ENCODE measurements around the gene TKT. TPM values are rescaled to one million over a fixed set of nuclear protein-coding genes. Genes with fewer than 3 reads are reported as not detected.

Gene TKT
- total RNA-seq, 4 donors from 2014 or later = 130 to 171 (median 145) TPM

DNA sequence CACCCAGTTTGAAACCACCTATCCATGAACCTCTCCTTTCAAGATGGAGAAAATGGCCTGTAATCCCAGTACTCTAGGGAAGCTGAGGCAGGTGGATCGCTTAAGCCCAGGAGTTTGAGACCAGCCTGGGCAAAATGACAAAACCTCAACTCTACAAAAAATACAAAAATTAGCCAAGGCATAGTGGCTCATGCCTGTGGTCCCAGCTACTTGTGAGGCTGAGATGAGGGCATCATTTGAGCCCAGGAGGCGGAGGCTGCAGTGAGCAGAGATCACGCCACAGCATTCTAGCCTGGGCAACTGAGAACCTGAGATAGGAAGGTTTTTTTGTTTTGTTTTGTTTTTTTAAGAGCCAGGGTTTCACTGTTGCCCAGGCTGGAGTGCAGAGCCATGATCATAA is 5.4 kb downstream of the TKT start:
- Histone ChIP-seq H3K27ac (peak overlapping the region in 1 of 4 donors; percentile 65), H3K4me3 (no peak overlapping the region), H3K4me1 (peaks cover 0 to 46% (median 23%) of the 10 kb centered on the region in 4 donors), H3K9me3 (no peaks in the 10 kb centered on the region), H3K36me3 (no peaks in the 10 kb centered on the region), H3K27me3 (no peaks in the 10 kb centered on the region)
- TF ChIP-seq POLR2A (IDR thresholded peaks at IDR 0.05) = no peak
- TF ChIP-seq, protein P1, sequence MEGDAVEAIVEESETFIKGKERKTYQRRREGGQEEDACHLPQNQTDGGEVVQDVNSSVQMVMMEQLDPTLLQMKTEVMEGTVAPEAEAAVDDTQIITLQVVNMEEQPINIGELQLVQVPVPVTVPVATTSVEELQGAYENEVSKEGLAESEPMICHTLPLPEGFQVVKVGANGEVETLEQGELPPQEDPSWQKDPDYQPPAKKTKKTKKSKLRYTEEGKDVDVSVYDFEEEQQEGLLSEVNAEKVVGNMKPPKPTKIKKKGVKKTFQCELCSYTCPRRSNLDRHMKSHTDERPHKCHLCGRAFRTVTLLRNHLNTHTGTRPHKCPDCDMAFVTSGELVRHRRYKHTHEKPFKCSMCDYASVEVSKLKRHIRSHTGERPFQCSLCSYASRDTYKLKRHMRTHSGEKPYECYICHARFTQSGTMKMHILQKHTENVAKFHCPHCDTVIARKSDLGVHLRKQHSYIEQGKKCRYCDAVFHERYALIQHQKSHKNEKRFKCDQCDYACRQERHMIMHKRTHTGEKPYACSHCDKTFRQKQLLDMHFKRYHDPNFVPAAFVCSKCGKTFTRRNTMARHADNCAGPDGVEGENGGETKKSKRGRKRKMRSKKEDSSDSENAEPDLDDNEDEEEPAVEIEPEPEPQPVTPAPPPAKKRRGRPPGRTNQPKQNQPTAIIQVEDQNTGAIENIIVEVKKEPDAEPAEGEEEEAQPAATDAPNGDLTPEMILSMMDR (IDR thresholded peaks at IDR 0.05) = no peak
- no peak for DNase-seq

DNA sequence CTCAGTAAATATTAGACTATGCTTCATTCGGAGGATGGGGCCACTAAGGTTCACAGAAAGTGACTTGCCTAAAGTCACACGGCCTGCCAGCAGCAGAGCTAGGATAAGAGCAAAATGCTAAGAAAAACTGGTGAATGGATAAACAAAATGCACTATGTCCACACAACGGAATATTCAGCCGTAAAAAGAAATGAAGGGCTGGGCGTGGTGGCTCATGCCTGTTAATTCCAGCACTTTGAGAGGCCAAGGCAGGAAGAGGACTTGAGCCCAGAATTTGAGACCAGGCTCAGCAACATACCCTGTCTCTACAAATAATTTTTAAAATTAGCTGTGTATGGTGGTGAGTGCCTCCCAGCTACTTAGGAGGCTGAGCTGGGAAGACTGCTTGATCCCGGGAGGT is 7.7 kb downstream of the TKT start:
- no peak for DNase-seq
- no peak overlapping the region for H3K27ac ChIP-seq
- H3K9me3 ChIP-seq = no peaks in the 10 kb centered on the region
- peaks cover 0 to 47% (median 16%) of the 10 kb centered on the region in 4 donors for H3K4me1 ChIP-seq
- TF ChIP-seq POLR2A (IDR thresholded peaks at IDR 0.05) = no peak
- TF ChIP-seq, protein P1 (IDR thresholded peaks at IDR 0.05) = no peak
- H3K27me3 ChIP-seq = no peaks in the 10 kb centered on the region
- H3K36me3 ChIP-seq = no peaks in the 10 kb centered on the region
- H3K4me3 ChIP-seq = no peak overlapping the region

DNA sequence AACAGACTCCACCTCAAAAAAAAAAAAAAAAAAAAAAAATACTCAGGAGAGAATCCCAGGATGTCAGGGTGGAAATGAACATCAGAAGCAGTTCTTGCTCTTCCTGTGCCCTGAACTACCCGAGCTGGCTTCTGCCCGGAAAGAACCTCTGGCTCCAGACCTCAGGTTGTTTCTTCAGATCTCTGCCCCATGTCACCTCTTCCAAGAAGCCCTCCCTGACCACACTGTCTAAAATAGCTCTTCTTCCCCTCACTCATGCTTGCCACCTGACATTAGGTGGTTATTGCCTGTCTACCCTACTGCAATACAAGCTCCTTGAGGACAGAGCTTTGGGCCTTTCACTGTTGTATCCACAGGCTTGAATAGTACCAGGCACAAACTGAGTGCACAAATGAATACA is 8.2 kb downstream of the TKT start:
- H3K4me3 ChIP-seq = no peak overlapping the region
- H3K9me3 ChIP-seq = no peaks in the 10 kb centered on the region
- peaks cover 0 to 51% (median 16%) of the 10 kb centered on the region in 4 donors for H3K4me1 ChIP-seq
- no peak overlapping the region for H3K27ac ChIP-seq
- no peaks in the 10 kb centered on the region for H3K27me3 ChIP-seq
- TF ChIP-seq, protein P1 (IDR thresholded peaks at IDR 0.05) = no peak
- TF ChIP-seq POLR2A (IDR thresholded peaks at IDR 0.05) = no peak
- H3K36me3 ChIP-seq = no peaks in the 10 kb centered on the region
- DNase-seq = no peak

DNA sequence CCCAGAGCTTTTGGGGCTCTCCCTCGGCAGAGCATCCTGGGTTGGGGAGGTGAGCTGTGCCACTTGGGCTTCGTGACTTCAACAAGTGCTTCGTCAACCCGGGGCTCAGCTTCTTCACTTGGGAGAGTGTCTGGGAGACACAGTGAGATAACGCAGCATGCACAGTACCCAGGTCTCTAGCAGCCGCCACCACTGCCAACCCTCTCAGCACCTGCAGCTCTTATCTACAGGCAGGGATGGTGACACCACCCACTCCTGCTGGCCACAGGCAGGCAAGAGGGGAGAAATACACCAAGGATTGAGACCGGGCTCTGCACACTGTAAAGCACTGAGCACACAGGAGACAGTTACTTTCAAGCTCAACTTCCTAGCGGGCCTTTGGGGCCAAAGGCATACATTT is 11.6 kb downstream of the TKT start:
- DNase-seq = no peak
- H3K27me3 ChIP-seq = no peaks in the 10 kb centered on the region
- no peak overlapping the region for H3K4me3 ChIP-seq
- TF ChIP-seq, protein P1 (IDR thresholded peaks at IDR 0.05) = no peak
- no peak for TF ChIP-seq POLR2A (IDR thresholded peaks at IDR 0.05)
- H3K4me1 ChIP-seq = peaks cover 0 to 30% (median 4%) of the 10 kb centered on the region in 4 donors
- no peak overlapping the region for H3K27ac ChIP-seq
- peaks cover 0 to 29% (median 0%) of the 10 kb centered on the region in 3 donors for H3K36me3 ChIP-seq
- H3K9me3 ChIP-seq = no peaks in the 10 kb centered on the region

DNA sequence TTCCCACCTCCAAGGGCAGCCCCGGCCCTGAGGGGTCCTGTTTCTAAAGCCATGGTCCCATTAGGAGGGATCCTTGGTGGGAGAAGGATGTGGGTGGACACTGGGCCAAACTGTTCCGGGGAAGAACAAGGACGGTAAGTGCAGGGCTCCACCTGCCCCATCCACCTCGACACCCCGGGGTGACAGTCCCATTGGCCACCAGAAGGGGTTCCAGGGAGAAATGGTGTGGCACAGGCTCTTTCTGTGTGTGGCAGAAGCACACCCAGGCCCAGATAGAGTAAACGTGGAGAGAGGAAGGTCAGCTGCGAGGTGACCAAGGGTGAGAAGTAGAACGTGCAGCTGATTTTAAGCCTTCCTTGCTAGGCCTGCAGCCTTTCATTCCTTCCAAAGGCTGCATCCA is 12.0 kb downstream of the TKT start:
- peaks cover 0 to 34% (median 0%) of the 10 kb centered on the region in 3 donors for H3K36me3 ChIP-seq
- no peak overlapping the region for H3K4me3 ChIP-seq
- H3K27me3 ChIP-seq = no peaks in the 10 kb centered on the region
- peak in 1 of 3 donors; percentile 34 for DNase-seq
- H3K4me1 ChIP-seq = peaks cover 0 to 27% (median under 1%) of the 10 kb centered on the region in 4 donors
- no peaks in the 10 kb centered on the region for H3K9me3 ChIP-seq
- no peak for TF ChIP-seq POLR2A (IDR thresholded peaks at IDR 0.05)
- H3K27ac ChIP-seq = no peak overlapping the region

DNA sequence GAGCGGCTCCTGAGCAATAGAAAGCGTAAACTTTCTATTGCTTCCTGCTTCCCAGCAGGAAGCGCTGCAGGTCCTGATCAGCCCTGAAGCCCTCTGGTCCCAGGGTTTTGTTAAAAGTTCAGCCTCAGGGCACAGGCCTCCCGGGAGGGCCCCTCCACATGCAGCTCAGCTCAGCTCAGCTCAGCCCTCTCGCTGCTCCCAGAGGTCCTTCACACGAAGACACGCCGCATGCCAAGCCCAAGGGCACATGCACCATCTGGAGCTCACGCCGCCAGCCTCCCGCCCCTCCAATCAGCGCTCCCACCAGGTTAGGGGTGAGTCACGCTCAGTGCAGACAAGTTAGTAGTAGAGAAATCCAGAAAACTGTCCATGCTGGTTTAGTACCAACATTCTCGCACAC is 12.7 kb downstream of the TKT start:
- peaks cover 0 to 39% (median 0%) of the 10 kb centered on the region in 3 donors for H3K36me3 ChIP-seq
- TF ChIP-seq POLR2A (IDR thresholded peaks at IDR 0.05) = no peak
- TF ChIP-seq, protein P1 (IDR thresholded peaks at IDR 0.05) = no peak
- no peak overlapping the region for H3K27ac ChIP-seq
- DNase-seq = peak in 1 of 3 donors; percentile 49
- H3K4me3 ChIP-seq = no peak overlapping the region
- no peaks in the 10 kb centered on the region for H3K27me3 ChIP-seq
- H3K9me3 ChIP-seq = no peaks in the 10 kb centered on the region
- peaks cover 0 to 33% (median 5%) of the 10 kb centered on the region in 4 donors for H3K4me1 ChIP-seq

Data from Peyer's patch (tissue), 4 donors.